Measurements from ENCODE around the gene TEX53. TPM values are rescaled to one million over a fixed set of nuclear protein-coding genes. Genes with fewer than 3 reads are reported as not detected.

Gene TEX53
- total RNA-seq, 4 donors from 2014 or later, result not detected

- H3K27me3 ChIP-seq, result no peaks in the 10 kb centered on the region
- H3K4me1 ChIP-seq, result no peaks in the 10 kb centered on the region
- no peaks in the 10 kb centered on the region for H3K9me3 ChIP-seq
- H3K4me3 ChIP-seq, result no peak overlapping the region
- DNase-seq (ENCODE audit: low spot score in 2 of 2), result no peak
- no peak overlapping the region for H3K27ac ChIP-seq
- TF ChIP-seq, protein P1, sequence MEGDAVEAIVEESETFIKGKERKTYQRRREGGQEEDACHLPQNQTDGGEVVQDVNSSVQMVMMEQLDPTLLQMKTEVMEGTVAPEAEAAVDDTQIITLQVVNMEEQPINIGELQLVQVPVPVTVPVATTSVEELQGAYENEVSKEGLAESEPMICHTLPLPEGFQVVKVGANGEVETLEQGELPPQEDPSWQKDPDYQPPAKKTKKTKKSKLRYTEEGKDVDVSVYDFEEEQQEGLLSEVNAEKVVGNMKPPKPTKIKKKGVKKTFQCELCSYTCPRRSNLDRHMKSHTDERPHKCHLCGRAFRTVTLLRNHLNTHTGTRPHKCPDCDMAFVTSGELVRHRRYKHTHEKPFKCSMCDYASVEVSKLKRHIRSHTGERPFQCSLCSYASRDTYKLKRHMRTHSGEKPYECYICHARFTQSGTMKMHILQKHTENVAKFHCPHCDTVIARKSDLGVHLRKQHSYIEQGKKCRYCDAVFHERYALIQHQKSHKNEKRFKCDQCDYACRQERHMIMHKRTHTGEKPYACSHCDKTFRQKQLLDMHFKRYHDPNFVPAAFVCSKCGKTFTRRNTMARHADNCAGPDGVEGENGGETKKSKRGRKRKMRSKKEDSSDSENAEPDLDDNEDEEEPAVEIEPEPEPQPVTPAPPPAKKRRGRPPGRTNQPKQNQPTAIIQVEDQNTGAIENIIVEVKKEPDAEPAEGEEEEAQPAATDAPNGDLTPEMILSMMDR (IDR thresholded peaks at IDR 0.05), result no peak
- no peak for TF ChIP-seq EP300 (IDR thresholded peaks at IDR 0.05)
- no peak for TF ChIP-seq POLR2A (IDR thresholded peaks at IDR 0.05)
- H3K36me3 ChIP-seq, result no peaks in the 10 kb centered on the region
Observed at GRCh38 chr9:114687034-114687433, 29.4 kb upstream of the TEX53 start.

- no peak for DNase-seq (ENCODE audit: low spot score in 2 of 2)
- Histone ChIP-seq H3K36me3 (no peaks in the 10 kb centered on the region), H3K27me3 (no peaks in the 10 kb centered on the region), H3K4me3 (no peak overlapping the region), H3K9me3 (no peaks in the 10 kb centered on the region), H3K27ac (no peak overlapping the region), H3K4me1 (no peaks in the 10 kb centered on the region)
- 86 to 89% methylated on average over 5 of the region's 5 CpGs for WGBS, 2 donors
- TF ChIP-seq, protein P1 (IDR thresholded peaks at IDR 0.05), result no peak
- TF ChIP-seq EP300 (IDR thresholded peaks at IDR 0.05) (no peak), POLR2A (IDR thresholded peaks at IDR 0.05) (no peak)
Observed at GRCh38 chr9:114685951-114686350, 28.3 kb upstream of the TEX53 start.

DNA sequence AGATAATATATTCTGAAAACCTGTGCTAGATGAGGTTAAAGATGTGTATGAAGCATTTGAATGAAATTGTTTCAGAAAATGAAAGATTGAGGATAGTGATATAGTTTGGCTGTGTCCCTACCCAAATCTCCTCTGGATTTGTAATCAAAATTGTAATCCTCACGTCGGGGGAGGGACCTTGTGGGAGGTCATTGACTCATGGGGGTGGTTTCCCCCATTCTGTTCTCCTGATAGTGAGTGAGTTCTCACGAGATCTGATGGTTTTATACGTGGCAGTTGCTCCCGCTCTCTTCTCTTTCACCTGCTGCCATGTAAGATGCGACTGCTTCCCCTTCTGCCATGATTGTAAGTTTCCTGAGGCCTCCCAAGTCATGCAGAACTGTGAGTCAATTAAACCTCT is 26.4 kb upstream of the TEX53 start:
- no peak for DNase-seq (ENCODE audit: low spot score in 2 of 2)
- WGBS, 2 donors, result 72 to 77% methylated on average over 6 of the region's 6 CpGs
- Histone ChIP-seq H3K27me3 (no peaks in the 10 kb centered on the region), H3K36me3 (no peaks in the 10 kb centered on the region), H3K4me1 (no peaks in the 10 kb centered on the region), H3K4me3 (no peak overlapping the region), H3K9me3 (no peaks in the 10 kb centered on the region), H3K27ac (no peak overlapping the region)
- no peak for TF ChIP-seq POLR2A (IDR thresholded peaks at IDR 0.05)
- TF ChIP-seq EP300 (IDR thresholded peaks at IDR 0.05), result no peak
- TF ChIP-seq, protein P1 (IDR thresholded peaks at IDR 0.05), result no peak

- Histone ChIP-seq H3K4me3 (no peak overlapping the region), H3K27ac (no peak overlapping the region), H3K27me3 (no peaks in the 10 kb centered on the region), H3K4me1 (no peaks in the 10 kb centered on the region), H3K9me3 (no peaks in the 10 kb centered on the region), H3K36me3 (no peaks in the 10 kb centered on the region)
- WGBS, 2 donors, result 88 to 89% methylated on average over 3 of the region's 3 CpGs
- no peak for DNase-seq (ENCODE audit: low spot score in 2 of 2)
- TF ChIP-seq POLR2A (IDR thresholded peaks at IDR 0.05) (no peak), EP300 (IDR thresholded peaks at IDR 0.05) (no peak)
- TF ChIP-seq, protein P1 (IDR thresholded peaks at IDR 0.05), result no peak
Observed at GRCh38 chr9:114682846-114683245, 25.2 kb upstream of the TEX53 start.

GRCh38 chr9:114681594-114682332 is 24.2 kb upstream of the TEX53 start, which contains the start of gene TEX48:
TEX48 (minus strand) TSS chr9:114682192; CDS start chr9:114671723, 10,469 bp downstream.
- DNase-seq (ENCODE audit: low spot score in 2 of 2), result peak in 1 of 2 donors; percentile 57
- WGBS, 2 donors, result 71 to 74% methylated on average over 8 of the region's 8 CpGs
- Histone ChIP-seq H3K9me3 (no peaks in the 10 kb centered on the region), H3K27me3 (no peaks in the 10 kb centered on the region), H3K36me3 (no peaks in the 10 kb centered on the region), H3K4me3 (no peak within 1 kb of the TSS), H3K4me1 (no peaks in the 10 kb centered on the region), H3K27ac (no peak within 1 kb of the TSS)
- TF ChIP-seq, protein P1 (IDR thresholded peaks at IDR 0.05), result peak; percentile 39 to 65 (median 41)
- no peak for TF ChIP-seq EP300 (IDR thresholded peaks at IDR 0.05)
